Measurements from ENCODE around the gene RBM14.

Gene RBM14

DNA sequence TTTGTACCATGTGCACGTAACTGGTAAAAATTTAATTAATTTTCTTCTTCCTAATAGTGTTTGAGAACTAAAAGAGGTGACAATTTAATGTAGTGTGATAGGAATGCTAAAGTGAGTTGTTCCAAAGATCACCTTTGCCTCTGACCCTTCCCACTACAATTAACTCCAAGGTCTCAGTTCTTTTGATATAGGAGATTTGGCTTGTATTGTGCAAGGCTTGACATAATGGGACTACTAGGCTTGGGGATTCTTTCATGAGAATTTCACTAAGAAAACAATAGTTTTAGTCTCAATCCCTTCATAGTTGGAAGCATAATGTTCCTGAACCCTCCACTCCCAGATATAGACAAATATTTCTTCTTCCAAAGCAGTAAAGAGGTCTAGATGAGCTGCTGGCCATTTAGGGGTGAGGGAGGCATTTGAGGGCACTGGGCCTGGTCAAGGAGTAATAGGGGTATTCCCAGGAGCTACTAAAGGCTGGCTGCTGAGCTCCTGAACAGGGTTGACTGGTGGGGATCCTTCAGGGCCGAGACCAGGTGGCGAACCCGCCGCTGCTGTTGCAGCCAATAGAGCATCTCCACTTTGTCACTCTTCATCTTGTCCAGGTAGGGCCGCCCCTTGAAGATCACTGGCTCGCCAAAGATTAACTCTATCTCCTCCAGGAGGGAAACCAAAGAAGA is 26.3 kb upstream of the RBM14 start:
- TF ChIP-seq, protein P1, sequence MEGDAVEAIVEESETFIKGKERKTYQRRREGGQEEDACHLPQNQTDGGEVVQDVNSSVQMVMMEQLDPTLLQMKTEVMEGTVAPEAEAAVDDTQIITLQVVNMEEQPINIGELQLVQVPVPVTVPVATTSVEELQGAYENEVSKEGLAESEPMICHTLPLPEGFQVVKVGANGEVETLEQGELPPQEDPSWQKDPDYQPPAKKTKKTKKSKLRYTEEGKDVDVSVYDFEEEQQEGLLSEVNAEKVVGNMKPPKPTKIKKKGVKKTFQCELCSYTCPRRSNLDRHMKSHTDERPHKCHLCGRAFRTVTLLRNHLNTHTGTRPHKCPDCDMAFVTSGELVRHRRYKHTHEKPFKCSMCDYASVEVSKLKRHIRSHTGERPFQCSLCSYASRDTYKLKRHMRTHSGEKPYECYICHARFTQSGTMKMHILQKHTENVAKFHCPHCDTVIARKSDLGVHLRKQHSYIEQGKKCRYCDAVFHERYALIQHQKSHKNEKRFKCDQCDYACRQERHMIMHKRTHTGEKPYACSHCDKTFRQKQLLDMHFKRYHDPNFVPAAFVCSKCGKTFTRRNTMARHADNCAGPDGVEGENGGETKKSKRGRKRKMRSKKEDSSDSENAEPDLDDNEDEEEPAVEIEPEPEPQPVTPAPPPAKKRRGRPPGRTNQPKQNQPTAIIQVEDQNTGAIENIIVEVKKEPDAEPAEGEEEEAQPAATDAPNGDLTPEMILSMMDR (IDR thresholded peaks at IDR 0.05; ENCODE audit: low read depth, low read length, missing control alignments), result no peak
- in situ Hi-C loops (cut with HindIII; ENCODE audit: low sequenced_read_pairs), result no loop called here
- H3K4me3 ChIP-seq (ENCODE audit: low read depth, low read length), result no peak overlapping the region
- DNase-seq (ENCODE audit: low read depth), result no peak

DNA sequence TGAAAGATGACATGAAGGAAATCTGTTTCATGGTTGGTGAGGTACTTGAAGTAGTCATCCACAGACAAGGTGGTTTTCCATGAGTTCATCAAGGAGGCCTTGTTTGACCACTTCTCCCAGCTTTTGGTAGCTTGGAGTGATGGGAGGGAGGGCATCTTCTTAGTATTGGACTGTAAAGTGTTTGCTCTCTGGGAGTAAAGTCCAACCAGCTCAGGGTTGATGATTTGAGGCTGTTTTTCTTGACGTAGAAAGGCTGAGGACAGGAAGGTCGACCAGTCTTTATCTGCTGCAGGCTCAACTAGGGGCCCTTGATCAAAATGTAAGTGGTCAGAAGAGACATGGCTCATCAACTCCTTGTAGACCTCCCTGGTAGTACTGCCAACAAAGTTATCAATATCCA is 25.3 kb upstream of the RBM14 start:
- in situ Hi-C loops (cut with HindIII; ENCODE audit: low sequenced_read_pairs), result no loop called here
- TF ChIP-seq, protein P1 (IDR thresholded peaks at IDR 0.05; ENCODE audit: low read depth, low read length, missing control alignments), result no peak
- no peak for DNase-seq (ENCODE audit: low read depth)
- H3K4me3 ChIP-seq (ENCODE audit: low read depth, low read length), result no peak overlapping the region

DNA sequence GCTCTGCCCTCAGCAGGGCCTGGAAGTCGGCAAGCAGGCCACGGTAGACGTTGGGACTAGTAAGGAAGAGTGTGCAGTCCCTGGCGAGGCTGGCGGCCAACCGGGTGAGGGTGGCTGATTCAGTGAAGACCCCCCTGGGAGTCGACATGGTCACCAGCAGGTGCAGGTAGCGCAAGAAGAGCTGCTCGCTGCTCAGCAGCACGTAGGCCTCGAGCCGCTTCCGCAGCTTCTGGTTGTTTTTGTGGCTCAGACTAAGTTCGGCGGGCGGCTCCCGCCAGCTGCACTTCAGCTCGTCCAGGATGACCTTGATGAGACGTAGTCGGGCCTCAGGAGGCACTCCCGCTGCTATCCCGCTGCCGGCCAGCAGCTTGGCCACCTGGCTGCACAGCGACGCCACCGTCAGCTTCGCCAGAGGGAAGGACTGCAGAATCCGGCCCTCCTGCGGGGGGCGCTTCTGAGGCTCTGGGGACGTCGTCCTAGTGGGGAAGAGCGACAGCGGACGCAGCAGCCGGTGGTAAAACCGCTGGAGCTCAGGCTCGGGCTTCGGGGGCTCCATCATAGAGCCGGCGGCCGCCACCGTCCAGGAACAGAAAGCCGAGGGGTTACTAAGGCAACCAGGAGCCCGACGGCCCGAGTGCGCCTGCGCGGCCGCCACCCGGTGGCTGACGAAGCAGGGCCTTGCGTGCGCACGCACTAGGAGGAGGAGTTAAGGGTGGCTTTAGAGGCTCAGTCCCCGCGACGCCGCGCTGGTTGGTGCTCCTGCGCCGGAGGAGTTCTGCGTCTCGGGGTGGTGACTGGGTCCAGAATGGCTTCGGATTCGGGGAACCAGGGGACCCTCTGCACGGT is 23.8 kb upstream of the RBM14 start, which contains the start of the genes CCDC87 and CCS:
CCDC87 (minus strand) TSS at position 607 of the 846 bp plus-strand sequence; CDS start at position 559, 48 bp downstream.
CCS (plus strand) TSS at position 729 of the 846 bp plus-strand sequence; CDS start at position 806, 77 bp downstream.
- in situ Hi-C loops (cut with HindIII; ENCODE audit: low sequenced_read_pairs), result no loop called here
- H3K4me3 ChIP-seq (ENCODE audit: low read depth, low read length), result peak within 1 kb of the TSS; percentile 69
- TF ChIP-seq, protein P1 (IDR thresholded peaks at IDR 0.05; ENCODE audit: low read depth, low read length, missing control alignments), result peak; percentile 59
- DNase-seq (ENCODE audit: low read depth), result peak; percentile 78

DNA sequence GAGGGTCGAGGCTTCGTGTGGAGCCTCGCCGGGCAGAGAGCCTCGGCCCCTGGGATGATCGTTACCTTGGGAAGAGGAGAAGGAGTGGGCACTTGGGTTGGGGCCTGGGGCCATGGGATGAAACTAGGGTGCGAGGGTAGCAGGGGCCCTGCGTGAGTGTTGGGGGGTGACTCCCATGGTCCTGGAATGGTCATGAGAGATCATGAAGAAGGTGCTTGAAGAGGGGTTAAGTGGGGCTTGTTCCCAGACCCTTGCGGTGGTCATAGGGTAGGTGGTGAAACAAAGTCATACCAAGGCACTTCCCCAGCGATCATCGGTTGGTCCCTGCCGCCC is 23.2 kb upstream of the RBM14 start:
- TF ChIP-seq, protein P1 (IDR thresholded peaks at IDR 0.05; ENCODE audit: low read depth, low read length, missing control alignments), result no peak
- in situ Hi-C loops (cut with HindIII; ENCODE audit: low sequenced_read_pairs), result no loop called here
- H3K4me3 ChIP-seq (ENCODE audit: low read depth, low read length), result peak overlapping the region; percentile 69
- no peak for DNase-seq (ENCODE audit: low read depth)

DNA sequence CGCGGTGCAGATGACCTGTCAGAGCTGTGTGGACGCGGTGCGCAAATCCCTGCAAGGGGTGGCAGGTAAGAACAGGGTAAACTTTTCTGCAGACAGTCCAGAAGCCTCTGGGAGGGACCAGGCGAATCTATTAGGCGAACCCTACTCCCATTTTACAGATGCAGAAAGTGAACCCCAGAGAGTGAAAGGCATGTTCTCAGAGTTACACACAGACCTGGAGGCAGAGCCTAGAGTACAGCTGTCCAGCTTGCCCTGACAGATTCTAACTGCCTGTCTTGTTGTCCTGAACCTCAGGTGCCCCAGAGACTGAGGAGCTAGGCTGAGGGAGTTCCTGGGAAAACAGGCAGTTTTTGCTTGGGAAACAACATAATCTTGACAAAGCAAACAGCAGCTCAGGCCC is 22.8 kb upstream of the RBM14 start:
- in situ Hi-C loops (cut with HindIII; ENCODE audit: low sequenced_read_pairs), result no loop called here
- TF ChIP-seq, protein P1 (IDR thresholded peaks at IDR 0.05; ENCODE audit: low read depth, low read length, missing control alignments), result no peak
- no peak for DNase-seq (ENCODE audit: low read depth)
- H3K4me3 ChIP-seq (ENCODE audit: low read depth, low read length), result peak overlapping the region; percentile 69

DNA sequence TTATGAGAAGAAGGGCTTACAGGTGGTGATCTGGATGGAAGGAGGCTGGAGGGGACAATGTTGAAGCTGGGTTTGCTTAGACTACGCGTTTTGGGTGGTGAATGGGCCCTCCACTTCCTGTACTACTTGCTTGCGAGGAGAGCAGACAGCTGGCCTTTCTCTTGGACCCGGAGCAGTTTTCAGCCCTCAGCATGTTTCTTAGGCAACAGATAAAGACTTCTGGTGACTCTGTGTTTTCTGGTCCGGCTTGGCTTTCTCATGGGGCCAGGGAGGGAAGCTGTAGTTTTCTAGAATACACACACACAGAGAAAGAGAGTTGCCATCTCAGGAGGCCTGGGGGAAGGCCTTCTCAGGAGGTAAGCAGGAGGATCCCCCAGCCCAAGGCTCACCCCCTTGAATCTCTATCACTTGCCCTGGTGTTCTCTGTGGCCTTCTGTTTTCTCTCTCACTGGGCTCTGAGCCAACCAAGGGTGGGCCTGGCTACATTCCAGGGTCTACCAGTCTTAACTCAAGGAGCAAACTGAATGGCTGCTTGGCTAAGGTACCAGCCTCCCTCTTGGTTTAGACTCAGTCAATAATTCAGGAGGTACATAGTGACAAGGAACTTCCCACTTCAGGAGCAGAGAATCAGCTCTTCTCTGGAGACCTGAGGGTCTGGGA is 21.1 kb upstream of the RBM14 start:
- in situ Hi-C loops (cut with HindIII; ENCODE audit: low sequenced_read_pairs), result no loop called here
- TF ChIP-seq, protein P1 (IDR thresholded peaks at IDR 0.05; ENCODE audit: low read depth, low read length, missing control alignments), result no peak
- no peak for DNase-seq (ENCODE audit: low read depth)
- no peak overlapping the region for H3K4me3 ChIP-seq (ENCODE audit: low read depth, low read length)
